ENCODE measurements around the gene CERS4.

- TF ChIP-seq TAF1 (IDR thresholded peaks at IDR 0.05; ENCODE audit: borderline replicate concordance, low read depth, low read length), result no peak
- no peak for TF ChIP-seq CHD2 (IDR thresholded peaks at IDR 0.05; ENCODE audit: low read length, partially characterized antibody)
These were observed 4.2 kb upstream of the CERS4 start for GRCh38 chr19:8204961-8205360.
